ENCODE results near the gene FALEC.

The FALEC gene

GRCh38 chr1:150484861-150485260, 30.7 kb upstream of the FALEC start:
- no peak overlapping the region for H3K27ac ChIP-seq (ENCODE audit: low read depth, low read length)
- H3K9ac ChIP-seq (ENCODE audit: low read length): no peak overlapping the region
- peaks cover 10% of the 10 kb centered on the region for H3K36me3 ChIP-seq (ENCODE audit: insufficient read depth, low read length)
- H3K9me3 ChIP-seq (ENCODE audit: low read length): no peaks in the 10 kb centered on the region
- H3K4me3 ChIP-seq (ENCODE audit: low read depth in 1 of 2, low read length in 2 of 2): no peak overlapping the region
- peaks cover 11% of the 10 kb centered on the region for H3K4me1 ChIP-seq (ENCODE audit: insufficient read depth, low read length)
- no peaks in the 10 kb centered on the region for H3K27me3 ChIP-seq (ENCODE audit: control insufficient read depth in 1 of 2, insufficient read depth in 2 of 2, low read length in 2 of 2)

GRCh38 chr1:150486966-150487762, 28.4 kb upstream of the FALEC start, which contains the start of gene TARS2:
Gene TARS2 (plus strand): TSS chr1:150487419. CDS start chr1:150487451, 32 bp downstream.
- Histone ChIP-seq H3K36me3 (ENCODE audit: insufficient read depth, low read length) (peaks cover 25% of the 10 kb centered on the region), H3K9ac (ENCODE audit: low read length) (peak within 1 kb of the TSS; percentile 92), H3K27ac (ENCODE audit: low read depth, low read length) (peak within 1 kb of the TSS; percentile 67), H3K4me1 (ENCODE audit: insufficient read depth, low read length) (peaks cover 11% of the 10 kb centered on the region), H3K27me3 (ENCODE audit: control insufficient read depth in 1 of 2, insufficient read depth in 2 of 2, low read length in 2 of 2) (no peaks in the 10 kb centered on the region), H3K4me3 (ENCODE audit: low read depth in 1 of 2, low read length in 2 of 2) (peak within 1 kb of the TSS; percentile 43 to 93), H3K9me3 (ENCODE audit: low read length) (no peaks in the 10 kb centered on the region)

- H3K9me3 ChIP-seq (ENCODE audit: low read length): no peaks in the 10 kb centered on the region
- peak overlapping the region; percentile 92 for H3K9ac ChIP-seq (ENCODE audit: low read length)
- peaks cover 29% of the 10 kb centered on the region for H3K36me3 ChIP-seq (ENCODE audit: insufficient read depth, low read length)
- peak overlapping the region; percentile 43 to 93 for H3K4me3 ChIP-seq (ENCODE audit: low read depth in 1 of 2, low read length in 2 of 2)
- peaks cover 11% of the 10 kb centered on the region for H3K4me1 ChIP-seq (ENCODE audit: insufficient read depth, low read length)
- H3K27ac ChIP-seq (ENCODE audit: low read depth, low read length): peak overlapping the region; percentile 67
- H3K27me3 ChIP-seq (ENCODE audit: control insufficient read depth in 1 of 2, insufficient read depth in 2 of 2, low read length in 2 of 2): no peaks in the 10 kb centered on the region
Observed at GRCh38 chr1:150487763-150488115, 27.8 kb upstream of the FALEC start.

GRCh38 chr1:150493175-150493574, 22.4 kb upstream of the FALEC start:
- Histone ChIP-seq H3K9me3 (ENCODE audit: low read length) (no peaks in the 10 kb centered on the region), H3K27me3 (ENCODE audit: control insufficient read depth in 1 of 2, insufficient read depth in 2 of 2, low read length in 2 of 2) (no peaks in the 10 kb centered on the region), H3K27ac (ENCODE audit: low read depth, low read length) (no peak overlapping the region), H3K9ac (ENCODE audit: low read length) (no peak overlapping the region), H3K4me1 (ENCODE audit: insufficient read depth, low read length) (peaks cover 6% of the 10 kb centered on the region), H3K36me3 (ENCODE audit: insufficient read depth, low read length) (peaks cover 35% of the 10 kb centered on the region), H3K4me3 (ENCODE audit: low read depth in 1 of 2, low read length in 2 of 2) (no peak overlapping the region)

GRCh38 chr1:150498342-150498741, 17.2 kb upstream of the FALEC start:
- no peak overlapping the region for H3K27ac ChIP-seq (ENCODE audit: low read depth, low read length)
- H3K27me3 ChIP-seq (ENCODE audit: control insufficient read depth in 1 of 2, insufficient read depth in 2 of 2, low read length in 2 of 2): no peaks in the 10 kb centered on the region
- peaks cover 20% of the 10 kb centered on the region for H3K36me3 ChIP-seq (ENCODE audit: insufficient read depth, low read length)
- H3K9me3 ChIP-seq (ENCODE audit: low read length): no peaks in the 10 kb centered on the region
- H3K4me1 ChIP-seq (ENCODE audit: insufficient read depth, low read length): no peaks in the 10 kb centered on the region
- no peak overlapping the region for H3K9ac ChIP-seq (ENCODE audit: low read length)
- H3K4me3 ChIP-seq (ENCODE audit: low read depth in 1 of 2, low read length in 2 of 2): no peak overlapping the region

- Histone ChIP-seq H3K4me1 (ENCODE audit: insufficient read depth, low read length) (peaks cover 10% of the 10 kb centered on the region), H3K9me3 (ENCODE audit: low read length) (no peaks in the 10 kb centered on the region), H3K36me3 (ENCODE audit: insufficient read depth, low read length) (peaks cover 24% of the 10 kb centered on the region), H3K9ac (ENCODE audit: low read length) (no peak overlapping the region), H3K27ac (ENCODE audit: low read depth, low read length) (no peak overlapping the region), H3K4me3 (ENCODE audit: low read depth in 1 of 2, low read length in 2 of 2) (no peak overlapping the region), H3K27me3 (ENCODE audit: control insufficient read depth in 1 of 2, insufficient read depth in 2 of 2, low read length in 2 of 2) (no peaks in the 10 kb centered on the region)
Observed at GRCh38 chr1:150505431-150505830, 10.1 kb upstream of the FALEC start.

GRCh38 chr1:150507912-150508864, 7.4 kb upstream of the FALEC start, which contains the start of gene ECM1:
Gene ECM1 (plus strand): TSS chr1:150508109. CDS start chr1:150508210, 101 bp downstream.
- Histone ChIP-seq H3K36me3 (ENCODE audit: insufficient read depth, low read length) (peaks cover 35% of the 10 kb centered on the region), H3K27me3 (ENCODE audit: control insufficient read depth in 1 of 2, insufficient read depth in 2 of 2, low read length in 2 of 2) (no peaks in the 10 kb centered on the region), H3K4me3 (ENCODE audit: low read depth in 1 of 2, low read length in 2 of 2) (peak within 1 kb of the TSS in 1 of 2 donors; percentile 58), H3K27ac (ENCODE audit: low read depth, low read length) (peak within 1 kb of the TSS; percentile 63), H3K4me1 (ENCODE audit: insufficient read depth, low read length) (peaks cover 10% of the 10 kb centered on the region), H3K9me3 (ENCODE audit: low read length) (no peaks in the 10 kb centered on the region), H3K9ac (ENCODE audit: low read length) (peak within 1 kb of the TSS; percentile 65)

GRCh38 chr1:150508982-150509381, 6.6 kb upstream of the FALEC start:
- H3K9me3 ChIP-seq (ENCODE audit: low read length): no peaks in the 10 kb centered on the region
- no peak overlapping the region for H3K4me3 ChIP-seq (ENCODE audit: low read depth in 1 of 2, low read length in 2 of 2)
- H3K4me1 ChIP-seq (ENCODE audit: insufficient read depth, low read length): peaks cover 10% of the 10 kb centered on the region
- H3K36me3 ChIP-seq (ENCODE audit: insufficient read depth, low read length): peaks cover 35% of the 10 kb centered on the region
- no peaks in the 10 kb centered on the region for H3K27me3 ChIP-seq (ENCODE audit: control insufficient read depth in 1 of 2, insufficient read depth in 2 of 2, low read length in 2 of 2)
- H3K9ac ChIP-seq (ENCODE audit: low read length): no peak overlapping the region
- H3K27ac ChIP-seq (ENCODE audit: low read depth, low read length): peak overlapping the region; percentile 63

GRCh38 chr1:150511551-150511950, 4.0 kb upstream of the FALEC start:
- Histone ChIP-seq H3K4me3 (ENCODE audit: low read depth in 1 of 2, low read length in 2 of 2) (no peak overlapping the region), H3K4me1 (ENCODE audit: insufficient read depth, low read length) (peaks cover 15% of the 10 kb centered on the region), H3K27me3 (ENCODE audit: control insufficient read depth in 1 of 2, insufficient read depth in 2 of 2, low read length in 2 of 2) (no peaks in the 10 kb centered on the region), H3K9me3 (ENCODE audit: low read length) (no peaks in the 10 kb centered on the region), H3K27ac (ENCODE audit: low read depth, low read length) (no peak overlapping the region), H3K36me3 (ENCODE audit: insufficient read depth, low read length) (peaks cover 16% of the 10 kb centered on the region), H3K9ac (ENCODE audit: low read length) (no peak overlapping the region)

GRCh38 chr1:150511985-150512660, 3.4 kb upstream of the FALEC start:
- Histone ChIP-seq H3K27ac (ENCODE audit: low read depth, low read length) (no peak overlapping the region), H3K4me3 (ENCODE audit: low read depth in 1 of 2, low read length in 2 of 2) (no peak overlapping the region), H3K9me3 (ENCODE audit: low read length) (no peaks in the 10 kb centered on the region), H3K4me1 (ENCODE audit: insufficient read depth, low read length) (peaks cover 21% of the 10 kb centered on the region), H3K9ac (ENCODE audit: low read length) (no peak overlapping the region), H3K36me3 (ENCODE audit: insufficient read depth, low read length) (peaks cover 11% of the 10 kb centered on the region), H3K27me3 (ENCODE audit: control insufficient read depth in 1 of 2, insufficient read depth in 2 of 2, low read length in 2 of 2) (no peaks in the 10 kb centered on the region)

GRCh38 chr1:150512846-150513245, 2.7 kb upstream of the FALEC start:
- Histone ChIP-seq H3K4me3 (ENCODE audit: low read depth in 1 of 2, low read length in 2 of 2) (no peak overlapping the region), H3K9ac (ENCODE audit: low read length) (no peak overlapping the region), H3K27ac (ENCODE audit: low read depth, low read length) (no peak overlapping the region), H3K9me3 (ENCODE audit: low read length) (no peaks in the 10 kb centered on the region), H3K36me3 (ENCODE audit: insufficient read depth, low read length) (peaks cover 11% of the 10 kb centered on the region), H3K4me1 (ENCODE audit: insufficient read depth, low read length) (peaks cover 21% of the 10 kb centered on the region), H3K27me3 (ENCODE audit: control insufficient read depth in 1 of 2, insufficient read depth in 2 of 2, low read length in 2 of 2) (no peaks in the 10 kb centered on the region)
